Measurements from ENCODE around the gene SLC25A38.

SLC25A38 gene

DNA sequence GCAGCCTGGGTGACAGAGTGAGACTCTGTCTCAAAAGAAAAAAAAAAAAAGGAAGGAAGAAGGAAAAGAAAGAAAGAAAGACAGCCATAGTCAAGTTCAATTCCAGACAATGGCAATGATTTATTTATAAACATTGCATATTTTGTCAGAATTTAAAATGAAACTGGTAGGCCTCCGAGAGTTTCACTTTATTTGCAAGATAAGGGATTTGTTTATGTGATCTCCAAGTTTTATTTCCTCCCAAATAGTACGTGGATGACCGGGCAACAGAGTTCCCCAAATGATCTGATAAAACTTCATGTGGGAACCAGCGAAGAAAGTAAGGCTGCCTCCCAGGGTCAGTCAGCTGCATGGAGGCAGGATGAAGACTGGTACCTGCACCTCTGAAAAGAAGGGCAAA lies 55.7 kb downstream of the SLC25A38 start:
- DNase-seq = no peak

GRCh38 chr3:39440316-39440715 lies 57.1 kb downstream of the SLC25A38 start:
- no peak for DNase-seq

DNA sequence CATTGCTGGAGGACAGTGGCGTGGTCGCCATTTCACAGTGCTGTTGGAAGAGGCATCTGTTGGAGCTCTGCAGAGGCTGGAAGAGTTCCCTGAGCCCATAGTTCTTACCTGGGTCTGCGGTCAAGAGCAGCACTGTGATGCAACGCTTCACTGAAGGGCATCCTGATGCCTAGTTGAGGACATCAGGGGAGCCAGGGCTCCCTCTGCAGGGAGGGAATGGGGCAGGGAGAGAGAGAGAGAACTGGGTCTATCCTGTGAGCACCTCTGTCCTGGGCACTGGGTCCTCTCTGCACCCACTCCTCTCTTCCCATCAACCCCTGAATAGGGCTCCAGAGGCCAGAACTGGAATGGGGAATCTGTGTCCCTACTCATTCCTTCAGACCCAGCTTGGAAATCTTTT lies 60.4 kb downstream of the SLC25A38 start:
- peak; percentile 1 for DNase-seq

- no peak for DNase-seq
Measured at GRCh38 chr3:39445927-39446326, 62.8 kb downstream of the SLC25A38 start.

- DNase-seq = no peak
Measured at GRCh38 chr3:39446444-39446843, 63.3 kb downstream of the SLC25A38 start.
